ENCODE results near the gene MON1B.
"Not testable (repeated sequence)": the region's sequence is repeated elsewhere in the genome, so short reads cannot be mapped to it uniquely, and the experiment has no call there.

The MON1B gene

DNA sequence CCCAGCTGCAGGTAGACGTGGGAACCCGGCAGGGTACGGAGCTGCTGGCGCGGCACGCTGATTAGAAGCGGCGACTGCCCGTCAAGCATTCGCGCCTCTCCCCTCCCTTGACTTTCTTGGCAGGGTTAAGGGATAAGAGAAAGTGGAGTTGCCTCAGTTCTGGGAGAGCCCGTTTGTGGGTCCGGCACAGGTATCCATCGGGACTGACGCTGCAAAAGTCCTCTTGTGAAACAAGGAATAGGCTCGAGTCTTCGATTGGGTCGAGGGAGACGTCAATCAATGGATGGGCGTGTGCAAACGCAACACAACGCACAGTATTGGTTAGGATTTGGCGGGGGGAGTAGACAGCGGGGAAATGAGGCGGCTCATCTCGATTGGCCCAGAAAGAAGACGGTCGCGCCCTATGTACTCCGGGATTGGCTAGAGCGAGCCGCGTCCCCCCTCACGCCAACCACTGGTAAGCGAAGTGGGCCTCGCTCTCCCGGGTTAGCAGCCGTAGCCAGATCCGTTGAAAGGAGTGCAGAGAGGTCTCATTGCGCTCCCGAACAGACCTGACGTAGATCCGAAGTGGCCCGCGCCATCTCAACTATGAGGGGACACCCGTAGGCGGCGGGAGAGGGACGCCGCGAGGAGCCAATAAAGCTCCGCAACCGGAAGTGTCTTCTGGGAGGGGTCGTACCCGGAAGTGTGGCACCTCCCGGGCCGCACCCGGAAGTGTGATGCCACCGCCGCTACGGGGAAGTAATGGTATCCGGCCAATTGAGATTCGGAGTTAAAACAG is at the start of gene MON1B:
TSS of gene MON1B (plus strand) at position 713 of the 781 bp plus-strand sequence. CDS start 296 bp downstream, outside the sequence.
- CTCF ChIA-PET: interaction anchor here (0.7 kb wide), 1 partner anchor 21 kb away, joined by 3 read pairs; no protein-coding TSS in a partner anchor
- Mint-ChIP-seq H3K36me3 (peaks cover 39% of the 10 kb centered on the region), H3K9me3 (no peaks in the 10 kb centered on the region), H3K27me3 (no peaks in the 10 kb centered on the region), H3K27ac (peak within 1 kb of the TSS; percentile 100), H3K4me1 (peaks cover 44% of the 10 kb centered on the region), H3K4me3 (peak within 1 kb of the TSS; percentile 85)
- peak; percentile 97 for DNase-seq

DNA sequence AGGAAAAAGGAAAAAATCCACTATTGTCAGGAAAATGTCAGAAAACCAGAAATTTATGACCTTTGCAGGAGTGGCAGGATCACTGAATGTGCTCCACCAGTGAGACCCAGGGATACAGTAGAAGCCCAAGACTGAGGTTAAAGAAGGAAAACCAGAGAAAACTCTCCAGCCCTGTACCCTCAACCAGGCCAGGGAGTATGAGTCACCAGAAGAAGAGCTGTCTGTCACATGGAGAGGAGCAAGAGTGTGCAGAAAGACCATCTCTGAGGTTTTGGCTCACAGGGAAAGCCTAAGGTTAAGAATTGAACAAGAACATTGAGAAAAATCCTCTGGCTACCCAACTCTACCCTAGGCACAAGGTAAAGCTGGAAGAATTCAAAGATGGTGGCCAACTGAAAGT is 47.6 kb upstream of the MON1B start:
- CTCF ChIA-PET: interaction anchor here (0.7 kb wide), 1 partner anchor 1393 kb away, joined by 3 read pairs; no protein-coding TSS in a partner anchor
- H3K9me3 Mint-ChIP-seq: no peaks in the 10 kb centered on the region
- H3K4me1 Mint-ChIP-seq: no peaks in the 10 kb centered on the region
- no peak overlapping the region for H3K27ac Mint-ChIP-seq
- DNase-seq: no peak
- H3K36me3 Mint-ChIP-seq: no peaks in the 10 kb centered on the region
- no peaks in the 10 kb centered on the region for H3K27me3 Mint-ChIP-seq
- H3K4me3 Mint-ChIP-seq: no peak overlapping the region

DNA sequence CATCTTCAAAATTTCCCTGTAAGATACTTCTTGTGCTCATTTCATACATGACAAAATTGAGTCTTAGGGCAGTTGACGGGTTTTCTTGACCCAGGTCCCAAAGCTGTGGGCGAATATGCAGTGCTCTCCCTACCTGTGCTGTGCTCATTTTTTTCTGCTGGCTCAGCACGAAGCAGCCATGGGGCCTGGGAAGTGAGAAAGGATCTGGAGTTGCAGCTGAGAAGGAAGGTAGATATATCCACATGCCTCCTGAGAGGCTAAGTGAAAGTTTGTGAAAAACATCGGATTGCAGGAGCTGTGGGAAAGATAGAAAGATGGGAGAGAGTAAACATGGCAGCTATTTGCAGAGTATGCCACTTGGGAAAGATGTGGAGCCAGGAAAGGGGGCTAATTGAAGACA is 42.9 kb upstream of the MON1B start:
- Mint-ChIP-seq H3K36me3 (no peaks in the 10 kb centered on the region), H3K27ac (no peak overlapping the region), H3K4me1 (no peaks in the 10 kb centered on the region), H3K4me3 (no peak overlapping the region), H3K9me3 (no peaks in the 10 kb centered on the region), H3K27me3 (no peaks in the 10 kb centered on the region)
- CTCF ChIA-PET: no interaction called here
- DNase-seq: no peak

DNA sequence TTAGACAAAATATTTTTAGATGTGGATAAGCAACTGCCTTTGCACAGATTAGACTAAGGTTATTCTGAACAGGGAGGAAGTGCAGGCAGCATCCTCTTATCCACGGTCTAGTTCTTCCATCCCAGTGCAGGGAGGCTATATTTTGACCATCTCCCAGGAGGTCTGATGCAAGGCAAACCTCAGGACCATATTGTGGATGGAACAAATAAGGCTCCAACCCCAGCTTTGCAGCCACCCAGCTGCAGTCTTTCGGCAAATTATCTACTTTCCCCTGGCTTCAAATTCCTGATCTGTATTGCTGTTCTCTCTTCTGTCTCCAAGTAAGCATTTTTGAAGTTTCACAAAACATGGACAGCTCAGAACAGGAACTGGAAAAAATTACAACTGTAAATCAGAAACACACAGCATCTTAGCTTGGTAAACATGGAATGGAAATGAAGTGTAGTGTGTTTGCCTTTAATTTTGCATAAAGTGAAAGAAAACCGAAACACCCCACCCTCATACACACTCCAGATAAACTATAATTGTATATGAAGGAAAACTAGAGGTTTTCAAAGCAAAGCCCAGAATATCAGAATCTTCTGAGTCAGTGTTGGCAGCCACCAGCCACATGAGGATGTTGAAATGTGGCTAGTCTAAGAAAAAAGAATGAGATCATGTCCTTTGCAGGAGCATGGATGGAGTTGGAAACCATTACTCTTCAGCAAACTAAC is 33.5 kb upstream of the MON1B start:
- Mint-ChIP-seq H3K4me3 (no peak overlapping the region), H3K36me3 (no peaks in the 10 kb centered on the region), H3K27me3 (no peaks in the 10 kb centered on the region), H3K9me3 (no peaks in the 10 kb centered on the region), H3K4me1 (no peaks in the 10 kb centered on the region), H3K27ac (no peak overlapping the region)
- CTCF ChIA-PET: interaction anchor here (1.5 kb wide), 1 partner anchor 12 kb away, joined by 4 read pairs; no protein-coding TSS in a partner anchor
- DNase-seq: no peak

DNA sequence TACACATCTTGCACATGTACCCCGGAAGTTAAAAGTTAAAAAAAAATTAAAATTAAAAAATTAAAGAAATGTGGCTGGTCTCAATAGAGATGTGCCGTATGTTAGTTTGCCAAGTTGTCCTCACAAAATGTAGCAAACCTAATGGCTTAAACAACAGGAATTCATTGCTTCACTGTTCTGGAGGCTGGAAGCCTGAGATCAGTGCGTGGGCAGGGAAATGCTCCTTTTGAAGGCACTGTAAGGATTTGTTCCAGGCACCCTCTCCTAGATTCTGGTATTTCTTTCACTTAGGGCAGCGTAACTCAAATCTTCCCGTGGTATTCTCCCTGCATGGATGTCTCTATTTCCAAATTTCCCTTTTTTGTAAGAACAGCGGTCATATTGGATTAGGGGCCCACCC is 32.7 kb upstream of the MON1B start:
- Mint-ChIP-seq H3K9me3 (no peaks in the 10 kb centered on the region), H3K36me3 (no peaks in the 10 kb centered on the region), H3K4me1 (no peaks in the 10 kb centered on the region), H3K4me3 (no peak overlapping the region), H3K27ac (no peak overlapping the region), H3K27me3 (no peaks in the 10 kb centered on the region)
- CTCF ChIA-PET: no interaction called here
- no peak for DNase-seq

DNA sequence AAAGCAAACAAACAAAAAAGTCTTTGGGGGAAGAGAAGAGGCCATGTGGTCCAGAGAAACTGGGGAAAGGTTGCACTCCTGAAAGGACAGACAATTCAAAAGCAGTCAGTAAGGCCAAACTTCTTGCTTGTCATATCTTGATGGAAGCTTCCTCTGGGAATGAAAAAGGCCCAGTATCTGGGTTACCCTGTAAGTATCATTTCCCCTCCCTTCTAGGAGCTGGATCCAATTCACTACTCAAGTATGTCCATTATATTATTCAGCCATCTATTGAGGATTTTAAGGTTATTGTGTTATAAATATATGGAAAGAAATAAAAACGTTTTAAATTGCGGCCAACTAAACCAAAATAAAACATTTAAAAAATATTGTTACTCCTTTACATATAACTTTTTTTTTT is 26.0 kb upstream of the MON1B start:
- CTCF ChIA-PET: no interaction called here
- H3K9me3 Mint-ChIP-seq: no peaks in the 10 kb centered on the region
- peaks cover 9% of the 10 kb centered on the region for H3K27me3 Mint-ChIP-seq
- H3K36me3 Mint-ChIP-seq: no peaks in the 10 kb centered on the region
- H3K4me3 Mint-ChIP-seq: no peak overlapping the region
- no peaks in the 10 kb centered on the region for H3K4me1 Mint-ChIP-seq
- DNase-seq: no peak
- H3K27ac Mint-ChIP-seq: no peak overlapping the region

DNA sequence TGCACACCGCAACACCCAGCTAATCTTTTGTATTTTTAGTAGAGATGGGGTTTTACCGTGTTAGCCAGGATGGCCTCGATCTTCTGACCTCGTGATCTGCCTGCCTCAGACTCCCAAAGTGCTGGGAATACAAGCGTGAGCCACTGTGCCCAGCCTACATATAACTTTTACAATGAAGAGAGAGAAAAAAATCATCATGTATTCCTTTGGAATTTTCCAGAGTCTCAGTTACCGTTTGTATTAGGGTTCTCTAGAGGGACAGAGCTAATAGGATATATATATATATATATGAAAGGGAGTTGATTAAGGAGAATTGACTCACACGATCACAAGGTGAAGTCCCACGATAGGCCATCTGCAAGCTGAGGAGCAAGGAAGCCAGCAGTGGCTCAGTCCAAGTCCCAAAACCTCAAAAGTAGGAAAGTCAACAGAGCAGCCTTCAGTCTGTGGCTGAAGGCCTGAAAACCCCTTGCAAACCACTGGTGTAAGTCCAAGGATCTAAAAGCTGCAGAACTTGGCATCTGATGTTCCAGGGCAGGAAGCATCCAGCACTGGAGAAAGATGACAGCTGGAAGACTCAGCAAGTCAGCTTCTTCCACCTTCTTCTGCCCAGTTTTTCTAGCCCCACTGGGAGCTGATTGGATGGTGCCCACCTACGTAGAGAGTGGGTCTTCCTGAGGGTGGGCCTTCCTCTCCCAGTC is 25.3 kb upstream of the MON1B start:
- H3K36me3 Mint-ChIP-seq, H3K9me3 Mint-ChIP-seq, DNase-seq, H3K4me3 Mint-ChIP-seq, H3K27ac Mint-ChIP-seq, H3K4me1 Mint-ChIP-seq, CTCF ChIA-PET: not testable (repeated sequence)
- H3K27me3 Mint-ChIP-seq: peaks cover 13% of the 10 kb centered on the region

DNA sequence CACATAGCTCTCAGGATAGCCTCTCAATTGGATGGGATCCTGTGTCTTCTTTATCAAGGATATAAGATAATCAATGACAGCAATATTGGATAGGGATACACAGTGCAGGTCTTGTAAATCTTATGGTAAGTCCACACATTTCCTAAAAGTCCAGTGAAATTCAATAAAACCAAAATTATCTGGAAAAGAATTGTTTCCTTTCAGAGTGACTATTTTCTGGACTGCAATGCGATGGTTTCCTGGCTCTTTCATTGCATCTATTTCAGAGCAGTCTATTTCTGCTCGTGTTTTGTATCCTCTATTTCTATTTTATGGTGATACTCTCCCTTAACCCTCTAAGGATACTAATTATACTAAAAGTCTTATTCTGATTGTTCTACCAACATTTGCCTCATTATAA is 24.3 kb upstream of the MON1B start:
- H3K36me3 Mint-ChIP-seq: no peaks in the 10 kb centered on the region
- CTCF ChIA-PET: no interaction called here
- no peaks in the 10 kb centered on the region for H3K4me1 Mint-ChIP-seq
- DNase-seq: no peak
- no peak overlapping the region for H3K4me3 Mint-ChIP-seq
- H3K27me3 Mint-ChIP-seq: peaks cover 13% of the 10 kb centered on the region
- H3K9me3 Mint-ChIP-seq: no peaks in the 10 kb centered on the region
- no peak overlapping the region for H3K27ac Mint-ChIP-seq

DNA sequence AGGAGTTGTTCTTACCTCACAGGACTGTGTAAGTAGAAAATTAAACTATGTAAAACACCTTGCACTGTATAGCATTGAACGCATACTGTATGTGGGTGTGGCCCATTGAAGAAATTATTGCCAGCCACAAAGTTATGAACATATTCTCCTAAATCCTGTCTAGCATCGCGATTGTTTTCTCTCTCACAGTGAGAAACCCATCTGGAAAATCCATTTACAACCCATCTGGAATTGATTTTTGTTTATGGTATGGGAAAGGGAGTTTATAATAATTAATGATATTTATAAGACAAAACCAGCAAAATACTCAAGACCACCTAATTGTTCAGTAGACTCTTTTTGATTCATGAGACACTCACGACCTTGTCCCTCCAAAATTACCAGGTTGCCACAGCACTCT is 22.1 kb upstream of the MON1B start:
- Mint-ChIP-seq H3K27ac (no peak overlapping the region), H3K4me3 (no peak overlapping the region), H3K4me1 (no peaks in the 10 kb centered on the region), H3K27me3 (peaks cover 19% of the 10 kb centered on the region), H3K9me3 (no peaks in the 10 kb centered on the region), H3K36me3 (no peaks in the 10 kb centered on the region)
- no peak for DNase-seq
- CTCF ChIA-PET: interaction anchor here (1.2 to 2.7 kb wide), 3 partner anchors 8 to 22 kb away, joined by 3 to 9 read pairs (median 4); no protein-coding TSS in a partner anchor

DNA sequence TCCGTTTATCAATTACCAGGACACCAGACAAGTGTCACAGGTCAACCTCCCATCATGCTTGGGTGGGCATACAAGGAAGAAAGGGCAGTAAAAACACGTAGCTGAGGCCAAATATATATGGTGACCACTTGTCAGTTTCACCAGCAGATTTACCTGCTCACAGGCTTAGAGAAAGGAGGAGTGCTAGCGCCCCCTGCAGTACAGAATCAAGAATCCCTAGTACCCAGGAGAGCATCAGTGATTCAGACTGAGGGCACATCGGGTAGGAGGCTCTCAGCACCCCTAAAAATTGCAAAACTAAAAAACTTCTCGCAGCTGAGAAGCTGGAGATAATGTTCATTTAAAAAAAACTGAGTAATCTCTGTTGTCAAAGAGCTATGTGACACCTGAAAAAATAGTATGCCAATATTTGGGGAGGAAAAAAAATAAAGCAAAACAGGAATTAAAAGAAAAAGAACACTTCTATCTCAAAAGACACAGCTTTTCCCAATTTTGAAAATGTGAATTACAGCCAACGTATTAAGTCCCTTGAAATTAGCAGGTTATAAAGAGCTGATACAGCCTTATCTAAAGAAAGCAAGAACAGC is 21.2 kb upstream of the MON1B start:
- H3K4me1 Mint-ChIP-seq: no peaks in the 10 kb centered on the region
- H3K9me3 Mint-ChIP-seq: no peaks in the 10 kb centered on the region
- H3K36me3 Mint-ChIP-seq: no peaks in the 10 kb centered on the region
- CTCF ChIA-PET: interaction anchor here (0.9 to 4.0 kb wide), 10 partner anchors 9 to 1421 kb away, joined by 3 to 13 read pairs (median 4); no protein-coding TSS in a partner anchor
- peaks cover 25% of the 10 kb centered on the region for H3K27me3 Mint-ChIP-seq
- peak; percentile 70 for DNase-seq
- H3K4me3 Mint-ChIP-seq: no peak overlapping the region
- H3K27ac Mint-ChIP-seq: no peak overlapping the region

DNA sequence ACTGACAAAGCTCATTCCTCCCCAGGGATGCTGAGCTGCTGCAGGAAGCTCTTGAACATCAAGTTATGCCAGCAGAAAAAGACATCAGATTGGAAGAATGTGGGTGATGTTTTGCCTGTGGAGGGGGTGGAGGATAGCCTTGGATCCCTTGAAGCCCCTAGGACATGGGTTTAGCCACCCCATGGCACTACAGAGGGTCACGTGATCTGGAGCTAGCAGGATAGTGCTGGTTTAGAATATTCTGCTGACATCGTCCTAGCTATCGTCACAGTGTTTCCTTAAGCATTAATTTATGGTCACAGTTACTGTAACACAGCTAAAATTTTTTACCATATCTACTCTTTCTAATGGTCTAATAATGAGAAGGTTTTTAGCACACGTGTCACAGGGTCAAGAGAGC is 20.2 kb upstream of the MON1B start:
- Mint-ChIP-seq H3K4me1 (no peaks in the 10 kb centered on the region), H3K9me3 (no peaks in the 10 kb centered on the region), H3K27me3 (peaks cover 25% of the 10 kb centered on the region), H3K36me3 (no peaks in the 10 kb centered on the region), H3K27ac (no peak overlapping the region), H3K4me3 (no peak overlapping the region)
- DNase-seq: no peak
- CTCF ChIA-PET: interaction anchor here (0.5 to 4.0 kb wide), 9 partner anchors 9 to 1386 kb away, joined by 3 to 13 read pairs (median 5); no protein-coding TSS in a partner anchor

DNA sequence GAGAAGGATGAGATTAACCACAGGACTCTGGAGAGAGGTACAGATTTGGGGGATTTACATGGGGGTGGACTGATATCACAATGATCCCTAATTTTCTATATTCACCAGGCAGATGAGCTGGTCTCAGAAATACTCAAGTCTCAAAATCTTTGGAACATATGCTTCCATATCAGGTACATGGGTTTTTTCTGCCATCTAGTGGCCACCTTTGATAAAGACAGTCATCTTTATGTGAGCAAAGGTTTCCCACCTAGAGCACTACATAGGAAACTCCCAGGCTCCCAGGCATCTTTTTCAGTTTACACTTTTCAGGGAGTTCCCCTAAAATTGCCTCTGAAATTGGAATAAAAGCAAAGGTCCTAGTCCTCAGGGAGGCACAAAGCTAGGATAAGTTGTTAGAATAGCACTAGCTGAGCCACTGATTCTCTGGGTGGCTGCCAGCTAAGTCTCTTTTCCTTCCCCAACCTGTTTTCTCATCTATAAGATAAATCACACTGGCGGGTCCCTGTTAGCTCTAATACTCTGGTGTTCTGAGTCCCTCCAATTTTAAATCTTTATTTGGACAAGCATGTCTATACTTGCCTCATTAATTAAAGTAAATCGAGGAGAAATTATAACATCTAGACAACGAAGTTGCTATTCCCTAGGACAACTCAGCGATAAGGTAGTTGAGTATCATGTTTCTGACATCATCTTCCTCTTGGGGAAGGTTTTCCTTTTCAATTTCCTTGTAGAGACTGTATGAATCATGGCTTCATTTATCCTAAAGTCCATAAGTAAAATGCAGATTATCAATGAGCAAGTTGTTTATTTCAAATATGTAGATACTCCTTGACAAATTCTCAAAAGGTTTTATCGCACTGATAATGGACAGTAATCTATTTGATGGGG is 19.0 kb upstream of the MON1B start:
- DNase-seq: peak; percentile 28
- Mint-ChIP-seq H3K9me3 (no peaks in the 10 kb centered on the region), H3K27me3 (peaks cover 25% of the 10 kb centered on the region), H3K27ac (no peak overlapping the region), H3K4me1 (no peaks in the 10 kb centered on the region), H3K36me3 (no peaks in the 10 kb centered on the region), H3K4me3 (no peak overlapping the region)
- CTCF ChIA-PET: interaction anchor here (0.6 to 4.0 kb wide), 10 partner anchors 8 to 1387 kb away, joined by 3 to 13 read pairs (median 3); no protein-coding TSS in a partner anchor

DNA sequence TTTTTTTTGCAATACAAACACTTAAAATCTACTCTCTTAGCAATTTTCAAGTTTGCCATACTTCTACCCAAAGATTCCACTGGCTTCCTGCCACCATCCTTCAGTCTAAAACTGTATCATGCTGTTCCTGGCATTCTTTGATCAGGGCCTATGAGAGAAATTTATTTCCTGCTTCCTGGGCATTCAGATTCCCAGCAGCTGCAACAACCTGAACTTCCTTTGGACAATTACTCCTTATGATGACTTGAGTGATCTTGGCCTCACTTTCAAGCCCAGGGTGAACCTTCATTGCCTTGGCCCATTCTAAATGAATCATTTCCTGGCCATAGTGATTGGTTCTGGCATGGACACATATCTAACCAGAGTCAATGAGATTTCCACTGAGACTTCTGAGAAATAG is 18.0 kb upstream of the MON1B start:
- CTCF ChIA-PET: interaction anchor here (1.0 to 4.0 kb wide), 2 partner anchors 15 to 1386 kb away, joined by 3 to 13 read pairs; no protein-coding TSS in a partner anchor
- H3K27ac Mint-ChIP-seq: no peak overlapping the region
- H3K9me3 Mint-ChIP-seq: no peaks in the 10 kb centered on the region
- peaks cover 25% of the 10 kb centered on the region for H3K27me3 Mint-ChIP-seq
- H3K4me1 Mint-ChIP-seq: no peaks in the 10 kb centered on the region
- H3K36me3 Mint-ChIP-seq: no peaks in the 10 kb centered on the region
- no peak overlapping the region for H3K4me3 Mint-ChIP-seq
- DNase-seq: no peak
